CD4-positive, alpha-beta T cell treated with Interleukin-15 for 4 hours (primary cell): Measurements from ENCODE around the gene TEX14.
"Not testable (repeated sequence)": the region's sequence is repeated elsewhere in the genome, so short reads cannot be mapped to it uniquely, and the experiment has no call there.

Experiments
- DNase-seq: peaks from one replicate; pipeline ENCODE4 v3.0.0-alpha.2; 2020; ENCODE audit warnings: low spot score

The TEX14 gene

DNA sequence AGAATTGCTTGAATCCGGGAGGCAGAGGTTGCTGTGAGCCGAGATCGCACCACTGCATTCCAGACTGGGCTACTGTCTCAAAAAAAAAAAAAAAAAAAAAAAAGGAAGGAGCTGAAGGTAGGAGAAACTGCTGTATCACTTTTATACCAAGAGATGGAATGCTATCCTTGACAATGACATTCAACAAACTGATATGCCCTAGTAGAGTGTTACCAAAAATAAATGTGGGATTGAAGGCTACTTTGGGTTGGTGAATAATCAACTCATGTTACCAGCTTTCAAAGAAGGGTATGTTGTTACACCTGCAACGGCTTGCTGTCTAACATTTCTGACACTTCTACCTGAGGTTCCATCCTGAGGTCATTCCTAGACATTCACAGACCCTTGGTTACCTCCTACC, 84.9 kb downstream of the TEX14 start:
- no peak for DNase-seq

DNA sequence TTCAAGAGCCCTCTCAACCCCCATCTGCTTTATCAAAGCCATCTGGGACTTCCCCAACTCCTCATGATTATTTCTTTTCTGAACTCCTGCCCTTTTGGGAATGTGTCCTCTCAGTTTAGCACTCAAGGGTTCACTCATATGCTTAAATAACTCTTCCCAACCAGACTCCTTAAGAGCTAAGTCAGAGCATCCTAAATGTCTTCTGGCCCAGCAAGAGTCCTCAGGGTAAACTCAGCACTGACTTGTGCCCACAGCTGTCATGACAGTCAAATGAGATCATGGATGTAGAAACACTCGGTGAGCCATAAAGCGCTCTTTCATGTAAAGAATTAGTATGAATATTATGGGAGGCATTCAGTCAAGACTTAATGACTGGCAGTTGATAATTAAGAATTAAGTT, 85.9 kb downstream of the TEX14 start:
- no peak for DNase-seq

DNA sequence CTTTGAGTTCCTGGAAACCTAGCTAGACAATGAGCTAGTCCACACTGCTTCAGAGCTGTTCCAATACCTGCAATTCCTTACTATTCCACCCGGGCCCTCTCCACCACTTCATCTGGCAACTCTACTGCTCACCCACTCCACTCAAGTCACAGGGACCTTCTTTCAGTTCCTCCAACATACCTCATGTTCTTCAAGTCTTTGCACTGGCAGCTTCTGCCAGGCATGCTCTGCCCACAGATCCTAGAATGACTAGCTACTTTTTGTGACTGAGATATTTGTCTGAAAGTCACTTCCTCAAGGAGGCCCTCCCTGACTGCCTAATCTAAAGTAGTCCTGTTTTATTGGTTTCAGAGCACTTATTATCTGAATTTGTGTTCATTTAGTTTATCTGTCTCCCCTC, 86.4 kb downstream of the TEX14 start:
- no peak for DNase-seq

DNA sequence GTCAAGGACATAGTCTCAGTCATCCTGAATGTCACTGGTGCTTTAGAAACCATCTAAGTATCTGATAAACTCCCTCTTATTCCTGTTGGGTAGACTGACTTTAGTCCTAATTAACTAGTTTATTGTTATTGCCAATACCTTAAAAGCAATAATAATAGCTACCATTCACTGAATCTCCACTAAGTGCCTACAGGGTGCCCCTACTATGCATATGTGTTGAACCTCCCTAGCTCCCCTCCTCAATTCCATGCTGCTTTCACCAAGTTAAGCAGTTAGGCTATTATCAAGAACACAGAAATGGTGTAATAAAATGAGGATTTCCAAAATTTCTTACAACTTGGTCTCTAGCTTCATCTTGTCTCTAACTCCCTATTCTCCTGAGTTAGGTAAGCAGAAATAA, 89.9 kb downstream of the TEX14 start:
- no peak for DNase-seq

DNA sequence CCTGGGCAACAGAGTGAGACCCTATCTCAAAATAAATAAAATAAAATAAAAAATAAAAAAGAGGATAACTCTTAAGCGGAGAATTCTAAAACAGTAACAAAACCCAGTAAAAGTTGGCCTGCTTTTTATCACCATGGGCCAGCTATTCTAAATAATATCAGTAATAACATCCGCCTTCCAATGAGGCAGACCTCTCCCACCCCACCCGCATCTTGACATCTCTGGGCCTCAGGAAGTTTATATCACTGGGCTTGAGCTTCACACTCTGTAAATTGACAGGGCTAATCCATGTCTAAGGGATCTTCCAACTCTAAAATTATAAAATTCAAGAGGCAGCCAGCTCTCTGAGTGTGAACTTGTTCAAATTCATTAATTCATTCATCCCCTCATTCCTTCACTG, 94.5 kb downstream of the TEX14 start:
- DNase-seq = no peak

DNA sequence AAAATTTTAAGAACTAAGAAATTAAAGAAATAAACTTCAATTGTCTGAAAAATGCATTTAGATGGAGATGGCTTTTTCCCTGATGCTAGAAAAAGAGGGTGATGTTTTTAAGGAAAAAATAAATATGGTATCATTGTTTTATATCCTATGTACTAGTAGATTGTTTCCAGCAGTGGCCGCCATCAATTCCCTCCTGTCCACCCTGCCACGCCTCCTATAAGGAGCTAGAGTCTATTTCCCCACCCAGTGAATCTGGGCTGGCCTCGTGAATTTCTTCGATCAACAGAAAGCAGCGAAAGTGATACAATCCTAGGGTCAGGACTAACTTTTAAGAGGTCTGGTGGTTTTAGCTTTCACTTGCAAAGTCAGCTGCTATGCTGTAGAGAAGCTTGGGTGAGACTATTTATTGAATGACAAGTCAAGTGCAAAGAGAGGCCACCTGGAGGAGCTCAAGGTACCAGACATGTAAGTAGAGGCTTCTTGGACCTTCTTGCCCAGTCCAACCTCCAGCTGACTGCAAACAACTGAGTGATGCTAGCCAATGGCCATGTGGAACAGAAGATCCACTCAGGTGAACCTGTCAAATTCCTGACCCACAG, 96.6 kb downstream of the TEX14 start:
- no peak for DNase-seq

DNA sequence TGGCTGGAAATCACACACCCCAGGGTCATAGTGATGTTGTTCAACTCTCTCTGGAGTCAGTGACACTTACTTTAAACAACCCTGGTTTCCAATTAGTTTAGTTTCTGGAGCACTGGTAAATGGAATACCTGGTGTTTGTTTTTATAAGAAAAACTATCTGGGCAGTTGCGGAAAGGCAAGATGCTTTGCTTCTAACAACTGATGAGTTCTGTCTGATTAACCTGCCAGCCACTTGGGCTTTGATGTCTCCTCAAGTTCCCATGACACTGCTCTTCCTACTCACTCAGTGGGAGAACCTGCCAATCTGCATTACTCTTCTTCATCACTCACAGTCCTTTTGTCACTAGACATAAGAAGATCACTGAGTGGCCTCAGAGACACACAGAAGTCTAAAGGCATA, 98.7 kb downstream of the TEX14 start:
- no peak for DNase-seq

DNA sequence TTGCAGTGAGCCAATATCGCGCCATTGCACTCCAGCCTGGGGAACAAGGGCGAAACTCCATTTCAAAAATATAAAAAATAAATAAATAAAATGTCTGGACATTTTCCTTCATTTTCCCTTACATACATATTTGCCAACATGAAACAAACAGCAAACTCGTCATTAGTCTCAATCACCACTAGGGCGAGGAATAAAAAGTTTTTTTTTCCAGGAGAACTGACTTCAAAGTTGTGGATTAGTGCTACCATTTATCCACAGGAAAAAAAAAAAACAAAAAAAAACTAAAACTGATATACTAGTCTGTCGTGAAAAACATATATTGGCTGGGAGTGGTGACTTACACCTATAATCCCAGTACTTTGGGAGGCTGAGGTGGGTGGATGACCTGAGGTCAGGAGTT, 100.4 kb downstream of the TEX14 start:
- no peak for DNase-seq

DNA sequence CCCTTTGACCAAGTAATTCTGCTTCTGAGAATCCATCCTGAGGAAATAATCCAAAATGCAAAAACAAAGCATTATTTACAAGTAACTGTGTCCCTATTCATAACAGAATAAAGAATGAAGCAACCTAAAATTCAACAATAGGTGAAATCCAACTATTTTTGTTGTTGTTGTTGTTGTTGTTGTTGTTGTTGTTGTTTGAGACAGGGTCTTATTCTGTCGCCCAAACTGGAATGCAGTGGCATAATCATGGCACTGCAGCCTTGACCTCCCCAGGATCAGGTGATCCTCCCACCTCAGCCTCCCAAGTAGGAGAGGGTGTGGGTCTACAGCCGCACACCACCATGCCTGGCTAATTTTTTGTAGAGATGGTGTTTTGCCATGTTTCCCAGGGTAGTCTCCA, 101.5 kb downstream of the TEX14 start:
- DNase-seq = no peak

DNA sequence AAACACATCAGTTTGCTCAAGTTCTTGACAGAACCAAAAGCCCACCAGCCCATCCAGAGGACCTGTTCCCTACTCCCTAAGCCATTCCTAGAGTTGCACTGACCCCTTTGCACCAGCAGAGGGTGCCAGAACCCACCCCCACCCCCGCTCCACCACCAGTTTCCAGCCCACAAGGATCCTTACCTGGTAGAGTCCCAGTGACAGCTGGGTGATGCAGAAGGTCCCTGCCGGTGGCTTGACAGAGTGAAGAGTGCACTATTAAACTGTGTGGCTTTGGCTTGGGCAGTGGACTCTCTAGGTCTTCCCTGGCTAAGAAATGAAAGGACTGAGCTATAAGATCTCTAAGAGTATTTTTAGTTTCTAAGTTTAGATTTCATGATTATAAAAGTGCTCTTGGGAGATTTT, 104.1 kb downstream of the TEX14 start:
- peak; percentile 52 for DNase-seq

DNA sequence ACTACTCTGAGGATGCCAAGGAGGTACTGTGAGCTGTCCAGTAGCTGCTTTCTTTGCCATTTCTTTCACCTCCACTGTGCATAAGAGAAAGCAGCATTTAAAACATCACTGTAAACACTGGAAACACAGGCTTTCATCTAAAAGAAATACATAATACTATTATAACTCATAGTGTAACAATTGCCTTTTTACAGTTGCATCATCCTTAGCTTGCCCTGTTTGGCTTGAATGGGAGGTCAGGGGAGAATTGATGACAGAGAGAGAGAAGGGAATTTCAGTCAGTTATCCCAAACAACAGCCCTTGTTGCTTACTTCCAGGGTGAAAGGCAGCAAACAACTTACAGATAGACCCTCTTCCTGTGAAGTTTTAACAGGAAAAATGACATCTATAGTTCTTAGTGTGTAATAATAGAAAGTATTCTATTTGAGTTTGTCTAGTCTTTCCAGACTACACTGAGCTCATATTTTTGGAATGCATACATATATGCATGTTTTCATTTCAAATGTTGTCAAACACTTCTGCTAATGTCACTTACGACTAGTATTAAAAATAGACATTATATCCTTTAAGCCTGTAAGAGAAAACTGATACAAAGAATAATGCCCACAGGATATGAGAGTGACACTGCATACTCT, 105.7 kb downstream of the TEX14 start:
- DNase-seq = no peak

DNA sequence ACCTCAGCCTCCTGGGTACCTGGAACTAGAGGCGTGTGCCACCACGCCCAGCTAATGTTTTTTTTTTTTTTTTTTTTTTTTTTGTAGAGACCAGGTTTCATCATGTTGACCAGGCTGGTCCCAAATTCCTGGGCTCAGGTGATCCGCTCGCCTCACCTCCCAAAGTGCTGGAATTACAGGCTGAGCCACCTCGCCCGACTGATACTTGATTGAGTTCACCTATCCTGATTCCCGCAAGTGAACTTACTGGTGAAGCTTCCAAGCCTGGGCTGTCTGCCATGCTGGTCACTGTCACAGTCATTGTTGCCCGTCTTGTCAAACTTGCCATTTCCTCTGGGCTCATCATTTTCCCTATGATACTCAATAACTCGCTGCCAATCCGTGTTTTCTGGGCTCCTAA, 106.3 kb downstream of the TEX14 start:
- no peak for DNase-seq

DNA sequence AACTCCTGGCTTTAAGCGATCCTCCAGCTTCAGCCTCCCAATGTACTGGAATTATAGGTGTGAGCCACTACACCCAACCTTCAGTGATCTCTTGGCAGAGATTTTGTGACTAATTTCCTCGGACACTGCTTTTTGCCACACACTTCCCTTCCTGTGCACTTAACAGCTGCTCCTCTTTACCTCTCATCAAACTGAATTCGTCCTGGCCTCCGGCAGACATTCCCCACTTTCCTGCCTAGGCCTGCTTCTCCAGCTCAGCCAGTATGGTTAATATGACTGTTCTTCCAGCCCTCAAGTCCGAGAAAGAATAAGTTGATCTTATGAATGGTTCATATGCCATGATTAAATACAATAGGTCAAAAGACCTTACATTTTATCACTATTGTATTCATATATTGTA, 108.4 kb downstream of the TEX14 start:
- DNase-seq = no peak

DNA sequence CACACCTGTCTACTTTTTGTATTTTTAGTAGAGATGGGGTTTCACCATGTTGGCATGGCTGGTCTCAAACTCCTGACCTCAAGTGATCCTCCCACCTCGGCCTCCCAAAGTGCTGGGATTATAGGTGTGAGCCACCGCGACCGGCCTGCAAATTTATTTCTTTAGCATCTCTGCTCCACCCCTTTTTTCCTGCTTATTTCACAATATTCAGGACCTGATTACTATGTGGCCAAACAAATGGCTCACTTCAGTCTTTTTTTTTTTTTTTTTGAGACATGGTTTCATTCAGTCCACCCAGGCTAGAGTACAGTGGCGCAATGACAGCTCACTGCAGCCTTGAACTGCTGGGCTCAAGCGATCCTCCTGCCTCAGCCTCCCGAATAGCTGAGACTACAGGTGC, 109.1 kb downstream of the TEX14 start:
- not testable (repeated sequence) for DNase-seq

DNA sequence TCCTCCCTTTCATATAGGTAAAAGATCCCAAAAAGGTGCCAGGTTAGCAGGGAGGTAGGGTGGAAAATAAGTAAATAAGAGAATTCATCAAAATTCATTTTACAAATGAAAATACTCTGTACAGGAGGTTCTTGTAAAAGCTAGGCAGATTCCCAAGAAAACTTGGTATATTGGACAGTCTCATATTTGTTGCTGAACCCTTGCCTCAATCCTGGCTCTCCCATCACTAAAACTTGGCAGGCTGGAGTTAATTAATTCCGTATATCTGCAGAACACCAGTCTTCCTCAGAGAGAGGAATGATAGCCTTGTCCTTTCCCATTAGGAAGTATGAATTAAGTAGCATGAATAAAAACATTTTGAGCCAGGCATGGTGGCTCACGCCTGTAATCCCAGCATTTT, 111.2 kb downstream of the TEX14 start:
- no peak for DNase-seq

DNA sequence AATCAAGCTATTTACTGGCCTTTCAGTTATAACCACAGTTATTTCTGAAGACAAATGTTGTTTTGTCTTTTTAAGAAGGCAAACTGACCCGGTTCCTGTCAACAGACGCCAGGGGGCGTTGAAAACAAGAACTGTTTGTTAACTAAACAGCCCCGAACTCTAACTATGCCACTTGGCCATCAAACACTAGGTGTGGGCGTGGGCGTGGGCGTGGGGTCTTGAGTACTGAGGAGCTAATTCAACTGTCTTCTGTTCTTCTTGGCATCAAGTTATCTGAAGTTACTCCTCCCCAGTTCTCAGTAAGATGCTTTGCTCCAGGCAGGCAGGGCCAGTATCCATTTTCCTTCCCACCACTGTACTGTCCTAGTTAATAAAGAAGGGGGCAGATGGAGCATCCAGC, 114.1 kb downstream of the TEX14 start:
- peak; percentile 52 for DNase-seq

DNA sequence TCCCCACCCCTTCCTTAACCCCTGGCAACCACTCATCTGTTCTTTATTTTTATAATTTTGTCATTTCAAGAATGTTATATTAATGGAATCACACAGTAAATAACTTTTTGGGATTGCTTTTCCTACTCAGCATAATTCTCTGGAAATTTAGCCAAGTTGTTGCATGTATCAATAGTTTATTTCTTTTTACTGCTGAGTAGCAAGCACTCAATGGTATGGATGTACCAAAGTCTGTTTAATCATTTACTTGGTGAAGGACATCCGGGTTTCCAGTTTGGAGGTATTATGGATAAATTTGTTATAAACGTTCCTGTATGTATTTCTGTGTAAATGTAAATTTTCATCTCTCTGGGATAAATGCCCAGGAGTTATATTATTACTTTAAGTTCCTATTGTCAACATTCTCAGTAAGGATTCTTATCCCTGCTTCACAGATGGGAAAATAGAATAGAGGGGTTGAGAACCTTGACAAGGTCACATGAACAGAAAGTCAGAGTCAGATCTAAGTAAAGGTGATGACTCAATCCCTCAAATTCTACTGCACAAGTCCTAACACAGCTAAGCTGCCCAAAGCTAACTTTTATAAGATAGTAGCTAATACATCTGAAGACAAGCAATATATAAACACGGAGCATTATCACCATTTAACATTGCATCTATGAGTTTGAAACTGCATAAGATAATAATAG, 115.0 kb downstream of the TEX14 start:
- DNase-seq = no peak

DNA sequence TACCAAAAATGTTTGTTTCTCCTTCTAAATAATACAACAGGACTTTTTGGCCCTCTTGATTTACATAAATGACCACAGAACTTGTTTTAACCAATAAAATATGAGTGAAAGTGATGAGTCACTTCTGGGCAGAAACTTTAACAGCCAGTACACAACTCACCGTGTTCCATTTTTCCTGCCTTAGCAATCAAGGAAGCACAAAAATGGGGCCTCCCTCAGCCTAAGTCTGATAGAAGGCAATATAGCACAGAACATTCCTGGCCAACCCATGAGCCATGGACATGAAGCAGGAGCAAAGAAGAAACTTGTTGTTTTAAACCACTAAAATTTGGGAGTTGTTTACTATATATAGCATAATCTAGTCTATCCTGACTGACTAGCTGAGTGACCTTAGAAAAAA, 116.3 kb downstream of the TEX14 start:
- no peak for DNase-seq

DNA sequence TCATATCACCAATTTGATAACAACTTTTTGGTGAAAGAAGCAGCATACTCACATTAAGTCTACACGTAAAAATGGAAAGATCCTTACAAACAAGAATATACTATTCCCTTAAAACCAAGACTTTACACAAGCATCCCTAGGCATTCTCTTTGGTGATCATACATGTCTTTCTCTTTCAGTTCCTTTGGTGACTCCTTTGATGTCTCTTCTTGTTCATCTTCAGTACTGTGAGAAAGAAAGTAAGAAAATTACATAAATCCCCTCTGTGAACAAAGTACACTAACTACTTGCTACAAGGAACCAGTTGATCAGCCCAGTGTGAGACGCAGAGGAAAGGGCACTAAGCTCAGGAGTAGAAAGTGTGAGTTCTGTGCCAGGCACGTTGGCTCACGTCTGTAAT, 117.8 kb downstream of the TEX14 start:
- DNase-seq = no peak

DNA sequence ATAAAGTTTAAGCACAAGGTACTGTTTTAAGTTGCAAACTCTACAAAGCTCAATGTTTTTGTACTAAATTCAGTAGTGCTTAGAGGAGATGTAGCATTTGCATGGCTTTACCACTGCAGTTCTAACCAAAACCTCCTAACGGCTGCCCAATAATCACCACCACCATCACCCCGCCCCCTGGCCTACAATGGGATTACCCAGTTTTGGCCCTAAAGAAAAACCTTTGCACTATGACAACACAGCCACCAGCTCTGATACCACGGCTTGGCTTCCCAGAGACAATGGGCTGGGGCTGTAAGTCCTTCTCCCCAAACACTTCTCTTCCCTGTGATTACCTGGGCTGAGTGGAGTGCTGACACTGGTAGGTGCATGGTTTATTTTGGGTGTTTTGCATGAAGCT, 119.0 kb downstream of the TEX14 start:
- no peak for DNase-seq

DNA sequence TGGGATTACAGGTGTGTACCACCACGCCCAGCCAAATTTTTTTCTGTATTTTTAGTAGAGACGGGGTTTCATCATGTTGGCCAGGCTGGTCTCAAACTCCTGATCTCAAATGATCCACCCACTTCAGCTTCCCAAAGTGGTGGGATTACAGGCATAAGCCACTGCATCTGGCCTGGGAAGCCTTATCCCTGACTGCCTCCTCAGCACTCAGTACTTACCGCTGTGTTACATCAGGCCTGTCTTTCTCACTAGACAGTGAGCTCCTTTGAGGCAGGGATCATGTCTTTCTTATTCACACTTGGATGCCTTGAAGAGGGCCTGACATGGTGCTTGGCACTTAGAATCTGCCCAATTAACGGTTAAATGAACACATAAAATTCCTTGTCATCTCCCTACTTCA, 121.1 kb downstream of the TEX14 start:
- DNase-seq = no peak

DNA sequence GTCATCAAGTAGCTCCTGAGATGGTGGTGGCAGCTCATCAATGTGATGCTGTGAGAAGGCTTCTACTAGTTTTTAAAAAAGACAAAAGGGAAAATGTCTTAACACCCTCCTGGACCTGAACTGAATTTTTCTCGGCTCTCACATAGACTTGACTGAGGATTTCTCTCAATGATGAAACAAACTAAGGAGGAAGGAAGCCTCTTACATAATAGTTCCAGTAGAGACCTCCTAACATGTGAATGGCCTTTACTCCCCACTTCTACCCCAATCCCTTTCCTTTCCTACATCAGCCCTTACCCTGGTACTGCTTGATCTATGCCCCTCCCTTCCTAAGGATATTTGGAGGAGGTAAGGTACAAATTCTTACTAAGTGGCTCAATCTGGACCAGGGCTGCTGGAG, 122.6 kb downstream of the TEX14 start:
- DNase-seq = no peak

DNA sequence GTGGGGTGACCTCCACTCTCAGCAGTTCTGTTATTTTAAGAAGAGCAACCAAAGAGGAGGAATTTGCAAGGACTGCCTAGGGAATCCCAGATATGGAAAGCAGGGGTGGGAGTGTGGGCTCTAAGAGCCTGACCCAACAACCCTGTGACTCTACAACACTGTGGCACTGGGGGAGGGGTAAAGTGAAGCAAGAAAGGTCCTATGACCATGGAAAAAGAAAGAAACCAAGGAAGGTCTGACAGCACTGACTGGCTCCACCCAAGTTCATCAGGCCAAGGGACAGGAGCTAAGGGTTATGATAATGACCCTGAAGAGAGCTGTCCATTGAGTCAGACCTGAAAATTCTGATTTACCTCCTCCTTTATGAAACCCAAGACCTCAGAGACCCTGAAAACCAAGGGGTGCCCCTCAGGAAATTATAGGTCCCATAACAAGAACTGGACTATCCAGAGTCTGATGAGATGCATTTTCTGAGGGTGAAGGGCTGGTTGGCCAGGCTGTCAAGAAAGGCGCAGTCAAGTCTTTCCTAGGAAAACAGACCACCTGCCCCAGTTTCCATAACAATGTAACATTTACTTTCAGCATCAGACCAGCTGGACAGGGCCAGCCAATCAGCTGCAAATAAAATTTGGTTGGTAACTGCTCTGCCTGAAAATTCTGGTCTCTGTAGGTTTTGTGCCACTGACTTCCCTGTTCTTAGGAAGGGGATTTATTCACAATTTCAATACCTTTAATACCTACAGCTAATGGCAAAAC, 123.6 kb downstream of the TEX14 start:
- no peak for DNase-seq
